Stomach (tissue), 4 donors: ENCODE data around the gene C16orf89.

Experiments used
- CTCF ChIP-seq, 7 experiments: fragments of 450-650 bp in 4 of 7; fragments of 200-600 bp in 3 of 7; sonication (generic) in 3 of 7; IDR thresholded peaks; one replicate each; pipeline ENCODE4 v1.5.1; 2016 to 2019; ENCODE audit warnings: antibody characterized with exemption in 7 of 7, control low read depth in 2 of 7, mild to moderate bottlenecking in 1 of 7
- POLR2AphosphoS5 ChIP-seq, 3 donors: sonication (generic); formaldehyde crosslinking; IDR thresholded peaks; one replicate each; pipeline ENCODE4 v1.6.1; 2016; ENCODE audit warnings: antibody characterized with exemption in 3 of 3

- no peak for TF ChIP-seq CTCF (IDR thresholded peaks at IDR 0.05)
- no peak for TF ChIP-seq POLR2AphosphoS5 (IDR thresholded peaks at IDR 0.05)
Measured at GRCh38 chr16:5044011-5044540, 21.7 kb downstream of the C16orf89 start.
